Epidermal melanocyte (primary cell): ENCODE results near the gene TTC19.
"Not testable (repeated sequence)": the region's sequence is repeated elsewhere in the genome, so short reads cannot be mapped to it uniquely, and the experiment has no call there.

Experiments
- DNase-seq: peaks from one replicate; pipeline ENCODE4 v3.0.0; 2011; ENCODE audit warnings: low spot score; ENCODE audit not compliant: insufficient read length

The TTC19 gene

GRCh38 chr17:16027708-16028584 lies 28.3 kb downstream of the TTC19 start:
- no peak for DNase-seq

- no peak for DNase-seq
These were observed 34.2 kb downstream of the TTC19 start for GRCh38 chr17:16033729-16034349.

- DNase-seq = no peak
These were observed 36.6 kb downstream of the TTC19 start for GRCh38 chr17:16036261-16036660.

- no peak for DNase-seq
These were observed 38.0 kb downstream of the TTC19 start for GRCh38 chr17:16037636-16038035.

GRCh38 chr17:16040710-16041251 lies 41.2 kb downstream of the TTC19 start:
- no peak for DNase-seq

- DNase-seq = no peak
These were observed 44.9 kb downstream of the TTC19 start for GRCh38 chr17:16044487-16044886.

- no peak for DNase-seq
These were observed 47.3 kb downstream of the TTC19 start for GRCh38 chr17:16046966-16047365.

GRCh38 chr17:16048811-16049449 lies 49.3 kb downstream of the TTC19 start:
- no peak for DNase-seq

GRCh38 chr17:16050844-16051243 lies 51.2 kb downstream of the TTC19 start:
- DNase-seq = no peak

GRCh38 chr17:16052486-16052885 lies 52.9 kb downstream of the TTC19 start:
- no peak for DNase-seq

GRCh38 chr17:16055139-16055538 lies 55.5 kb downstream of the TTC19 start:
- not testable (repeated sequence) for DNase-seq

GRCh38 chr17:16061631-16062030 lies 62.0 kb downstream of the TTC19 start:
- no peak for DNase-seq

- no peak for DNase-seq
These were observed 66.5 kb downstream of the TTC19 start for GRCh38 chr17:16066125-16066524.

GRCh38 chr17:16068323-16068722 lies 68.7 kb downstream of the TTC19 start:
- no peak for DNase-seq

- DNase-seq = no peak
These were observed 72.4 kb downstream of the TTC19 start for GRCh38 chr17:16072031-16072430.

GRCh38 chr17:16073845-16074244 lies 74.2 kb downstream of the TTC19 start:
- DNase-seq = no peak

- DNase-seq = no peak
These were observed 74.8 kb downstream of the TTC19 start for GRCh38 chr17:16074423-16074822.

- DNase-seq = no peak
These were observed 76.3 kb downstream of the TTC19 start for GRCh38 chr17:16075949-16076348.
